HG02884 (cell line): Measurements from ENCODE around the gene GLIS1.
"Not testable (repeated sequence)": the region's sequence is repeated elsewhere in the genome, so short reads cannot be mapped to it uniquely, and the experiment has no call there.

Experiments used
- ATAC-seq: cut with Tn5 transposase; IDR thresholded peaks from one replicate; pipeline ENCODE4 v1.9.1; 2021; ENCODE audit warnings: mild to moderate bottlenecking, moderate library complexity; ENCODE audit not compliant: unreplicated experiment

Gene GLIS1

DNA sequence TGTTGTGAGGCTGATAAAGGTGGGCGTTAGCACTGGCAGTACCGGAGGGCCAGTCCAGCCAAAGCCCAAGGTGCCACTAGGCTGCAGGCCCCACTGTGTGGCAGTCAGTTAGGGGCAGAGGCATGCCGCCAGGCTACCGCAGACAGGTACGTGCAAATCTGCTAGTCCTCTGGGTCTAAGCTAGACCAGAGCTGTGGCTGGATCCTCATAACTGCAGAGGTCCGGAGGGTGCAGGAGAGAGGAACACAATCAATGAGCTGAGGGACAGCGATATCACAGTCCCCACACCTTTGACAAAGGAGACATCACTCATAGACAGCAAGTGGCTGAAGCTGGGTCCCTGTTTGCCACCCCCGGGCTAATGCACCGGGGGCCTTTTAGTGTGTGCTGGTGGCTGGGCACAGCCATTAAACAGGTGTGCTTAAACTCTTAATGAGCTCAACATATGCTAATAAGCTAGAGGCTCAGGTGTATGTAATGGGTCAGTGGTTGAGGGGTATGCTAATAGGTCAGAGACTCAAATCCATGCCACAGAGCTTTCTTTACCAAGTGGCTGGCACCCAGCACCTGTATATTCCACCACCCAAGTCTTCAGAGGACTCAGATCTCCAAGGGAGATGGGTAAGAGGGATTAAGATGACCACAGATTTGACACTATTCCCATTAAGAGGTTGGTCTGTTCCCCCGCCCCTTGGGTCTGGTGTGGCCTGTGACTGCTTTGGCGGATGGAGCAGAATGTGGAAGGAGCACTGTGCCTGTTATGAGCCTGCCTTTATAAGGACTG is 82.0 kb downstream of the GLIS1 start:
- no peak for ATAC-seq

DNA sequence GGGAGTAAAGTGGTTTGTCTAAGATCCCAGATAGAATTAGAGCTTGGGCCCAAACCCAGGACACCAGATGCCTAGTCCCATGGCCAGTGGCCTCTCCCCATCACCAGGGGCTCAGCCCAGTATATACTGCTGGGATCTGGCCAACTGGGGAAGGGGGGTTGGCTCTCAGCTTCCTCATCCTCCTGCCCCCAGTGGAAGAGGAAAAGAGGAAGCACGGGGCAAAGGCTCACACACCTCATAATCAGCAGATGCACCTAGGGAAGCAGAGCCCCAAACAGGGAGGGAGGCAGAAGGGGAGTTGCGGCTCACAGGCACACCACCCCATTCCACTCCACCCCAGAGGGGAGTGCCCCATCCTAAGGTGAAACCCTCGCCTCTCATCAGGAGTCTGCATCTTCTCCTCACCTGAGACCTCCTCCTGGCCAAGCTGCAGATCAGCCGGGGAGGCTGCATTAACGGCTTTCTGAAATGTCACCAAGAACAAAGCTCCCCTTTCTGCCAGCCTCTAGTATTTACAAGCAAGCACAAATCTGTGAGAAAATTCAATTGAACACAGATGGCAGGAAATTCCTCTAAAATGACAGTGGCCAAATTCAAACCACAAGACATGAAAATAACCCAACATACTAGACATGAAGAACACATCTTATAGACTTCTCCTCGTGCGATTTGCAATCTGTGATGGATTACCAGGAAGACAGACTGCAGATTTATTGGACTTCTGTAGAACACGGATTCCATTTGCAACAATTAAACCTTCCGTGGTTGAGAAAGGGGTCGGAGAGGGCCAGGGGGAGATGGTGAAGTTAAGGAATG is 82.8 kb downstream of the GLIS1 start:
- ATAC-seq, result no peak

- no peak for ATAC-seq
These were observed 84.5 kb downstream of the GLIS1 start for GRCh38 chr1:53654216-53655210.

DNA sequence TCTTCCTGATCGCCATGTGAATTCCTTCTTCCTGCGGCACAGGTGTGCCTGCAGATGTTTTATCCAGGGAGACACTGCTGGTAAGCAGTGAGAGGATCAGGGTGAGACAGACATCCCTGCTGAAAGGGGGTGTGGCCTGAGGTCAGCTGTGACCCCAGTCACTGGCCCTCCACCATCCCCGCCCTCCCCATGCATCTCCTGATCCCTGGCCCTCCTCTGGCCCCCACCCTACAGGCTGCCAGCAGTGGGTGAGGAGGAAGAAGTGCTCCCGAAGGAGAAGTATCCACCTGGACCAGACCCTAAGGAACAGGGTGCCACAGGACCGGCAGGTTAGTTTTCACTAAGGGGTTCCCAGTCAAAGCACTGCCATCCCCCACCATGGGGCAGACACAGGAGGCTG is 85.3 kb downstream of the GLIS1 start:
- ATAC-seq, result no peak

DNA sequence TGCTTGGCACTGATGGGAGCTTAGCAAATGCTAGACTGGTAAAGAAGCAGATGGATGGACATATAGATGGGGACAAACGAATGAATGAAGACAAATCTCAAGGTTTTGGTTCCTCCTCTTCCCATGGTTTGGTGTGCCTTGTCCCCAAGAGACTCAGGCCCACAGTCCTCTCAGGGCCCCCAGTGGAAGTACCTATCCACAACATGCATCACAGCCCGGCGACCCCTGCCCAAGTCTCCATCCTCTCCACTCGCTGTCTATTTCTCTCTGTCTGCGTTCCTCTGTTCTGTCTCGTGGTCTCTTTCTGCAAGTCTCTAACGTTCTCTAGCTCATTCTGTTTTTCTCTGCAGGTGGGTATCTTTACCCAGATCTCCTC is 85.8 kb downstream of the GLIS1 start:
- no peak for ATAC-seq

- ATAC-seq, result no peak
These were observed 86.3 kb downstream of the GLIS1 start for GRCh38 chr1:53652441-53653199.

GRCh38 chr1:53651356-53651755 is 87.6 kb downstream of the GLIS1 start:
- no peak for ATAC-seq

DNA sequence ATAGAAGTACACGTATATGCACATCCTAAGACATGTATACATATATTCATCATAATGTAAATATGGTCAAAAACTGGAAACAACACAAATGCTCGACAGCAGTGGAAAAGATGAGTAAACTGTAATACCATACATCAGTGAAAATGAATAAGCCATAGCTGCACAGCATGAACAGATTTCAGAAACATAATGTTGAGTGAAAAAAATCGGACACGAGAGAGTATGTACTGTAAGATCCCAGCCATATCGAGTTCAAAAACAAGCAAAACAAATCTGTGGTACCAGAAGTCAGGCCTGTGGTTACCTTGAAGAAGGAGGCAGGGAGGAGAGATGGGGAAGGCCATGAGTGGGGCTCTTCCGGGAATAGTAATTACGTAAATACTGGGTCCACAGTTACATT is 90.4 kb downstream of the GLIS1 start:
- ATAC-seq, result no peak

DNA sequence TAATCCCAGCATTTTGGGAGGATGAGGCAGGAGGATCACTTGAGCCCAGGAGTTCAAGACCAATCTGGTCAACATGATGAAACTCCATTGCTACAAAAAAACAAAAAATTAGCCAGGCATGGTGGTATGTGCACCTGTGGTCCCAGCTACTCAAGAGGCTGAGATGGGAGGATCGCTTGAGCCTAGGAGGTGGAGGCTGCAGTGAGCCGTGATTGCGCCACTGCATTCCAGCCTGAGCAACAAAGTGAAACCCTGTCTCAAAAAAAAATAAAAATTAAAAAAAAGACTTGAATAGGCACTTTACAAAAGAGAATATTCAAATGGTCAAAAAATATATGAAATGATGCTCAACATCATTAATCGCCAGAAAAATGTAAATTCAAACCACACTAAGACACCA is 91.0 kb downstream of the GLIS1 start:
- ATAC-seq, result not testable (repeated sequence)

GRCh38 chr1:53646732-53647131 is 92.2 kb downstream of the GLIS1 start:
- ATAC-seq, result no peak

DNA sequence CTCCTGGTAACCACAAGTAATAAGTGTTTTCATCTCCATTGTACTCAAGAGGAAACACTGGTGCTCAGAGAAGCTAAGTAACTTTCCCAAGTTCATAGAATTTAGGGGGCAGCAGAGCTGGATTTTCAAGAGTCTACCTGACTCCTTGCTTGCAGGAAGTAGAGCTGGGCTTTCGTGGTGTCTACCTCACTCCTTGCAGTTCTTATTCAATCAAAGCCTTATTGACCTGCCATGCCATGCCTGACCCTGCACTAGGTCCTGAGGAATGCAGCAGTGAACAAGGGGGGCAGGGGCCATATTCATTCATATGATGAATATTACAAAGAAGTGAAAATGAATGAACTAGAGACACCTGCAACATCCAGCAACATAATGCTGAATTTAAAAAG is 93.3 kb downstream of the GLIS1 start:
- no peak for ATAC-seq

DNA sequence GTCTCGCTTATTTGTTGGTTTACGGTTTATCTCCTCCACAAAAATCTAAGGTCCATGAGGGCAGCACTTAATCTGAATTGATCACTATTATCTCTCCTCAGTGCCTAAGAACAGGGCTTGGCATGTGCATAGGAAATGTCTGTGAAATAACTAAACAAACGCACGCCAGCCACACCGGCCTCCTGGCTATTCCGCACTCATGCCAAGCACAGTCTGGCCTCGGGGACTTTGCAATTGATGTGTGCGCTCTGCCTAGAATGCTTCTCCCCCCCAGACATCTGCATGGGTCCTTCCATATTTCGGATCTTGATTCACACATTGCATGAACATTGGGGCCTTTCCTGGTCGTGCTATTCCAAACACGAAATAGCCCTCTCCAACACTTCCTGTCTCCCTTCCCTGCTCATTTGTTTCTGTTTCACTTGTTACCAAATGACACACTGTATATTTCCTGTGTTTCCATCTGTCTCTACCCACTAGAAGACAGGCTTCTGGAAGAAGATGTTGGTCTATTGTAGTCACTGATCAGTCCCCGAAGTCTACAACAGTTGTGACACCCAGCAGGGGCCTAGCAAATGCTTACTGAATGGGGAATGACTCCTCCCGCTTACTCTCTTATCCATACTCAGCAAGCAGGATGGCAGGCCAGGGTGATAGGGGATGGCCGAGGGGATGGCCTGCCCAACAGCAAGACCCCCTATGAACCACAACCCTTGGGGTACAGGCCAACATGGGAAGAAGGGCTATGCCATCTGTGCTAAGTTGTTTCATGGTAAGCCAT is 93.9 kb downstream of the GLIS1 start:
- no peak for ATAC-seq

DNA sequence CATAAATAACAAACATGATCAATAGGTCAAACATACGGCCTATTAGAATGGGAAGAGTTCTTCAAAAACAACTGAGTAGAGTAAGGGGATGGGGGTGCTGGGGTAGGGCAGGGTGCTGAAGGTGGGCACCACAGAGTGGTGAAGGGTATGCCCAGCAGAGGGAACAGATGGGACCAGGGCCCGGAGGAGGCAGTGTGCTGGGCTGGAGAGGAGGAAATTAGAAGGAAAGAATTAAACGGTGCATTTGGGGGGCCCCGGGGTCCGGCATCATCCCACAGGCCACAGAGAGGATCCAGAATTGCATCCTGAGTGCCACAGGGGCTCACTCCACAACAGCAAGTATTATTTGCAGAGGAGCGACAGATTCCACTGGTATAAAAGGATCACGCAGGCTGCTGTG is 94.5 kb downstream of the GLIS1 start:
- no peak for ATAC-seq

DNA sequence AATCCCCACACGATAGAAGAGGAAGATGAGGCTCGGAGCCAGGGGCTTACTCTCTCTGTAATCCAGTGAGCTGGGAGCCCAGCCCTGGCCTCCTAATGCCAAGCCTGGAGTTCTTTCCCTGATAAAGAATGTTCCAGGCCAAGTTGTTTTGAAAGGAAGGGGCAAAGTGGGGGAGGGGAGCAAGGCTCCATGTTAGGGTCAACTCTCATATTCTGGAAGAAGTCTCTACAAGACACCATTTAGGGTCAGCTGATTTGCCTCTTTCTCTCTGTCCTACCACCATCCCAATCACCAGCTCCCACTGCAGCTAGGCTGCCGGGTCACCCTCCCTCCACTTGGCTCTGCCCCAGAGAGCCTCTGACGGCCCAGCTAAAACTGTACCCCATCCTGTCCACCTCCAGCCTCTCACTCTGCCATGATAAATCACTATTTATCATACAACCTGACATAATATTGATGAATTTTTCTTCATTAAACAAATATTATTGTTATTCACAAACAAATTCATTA is 95.0 kb downstream of the GLIS1 start:
- ATAC-seq, result no peak

DNA sequence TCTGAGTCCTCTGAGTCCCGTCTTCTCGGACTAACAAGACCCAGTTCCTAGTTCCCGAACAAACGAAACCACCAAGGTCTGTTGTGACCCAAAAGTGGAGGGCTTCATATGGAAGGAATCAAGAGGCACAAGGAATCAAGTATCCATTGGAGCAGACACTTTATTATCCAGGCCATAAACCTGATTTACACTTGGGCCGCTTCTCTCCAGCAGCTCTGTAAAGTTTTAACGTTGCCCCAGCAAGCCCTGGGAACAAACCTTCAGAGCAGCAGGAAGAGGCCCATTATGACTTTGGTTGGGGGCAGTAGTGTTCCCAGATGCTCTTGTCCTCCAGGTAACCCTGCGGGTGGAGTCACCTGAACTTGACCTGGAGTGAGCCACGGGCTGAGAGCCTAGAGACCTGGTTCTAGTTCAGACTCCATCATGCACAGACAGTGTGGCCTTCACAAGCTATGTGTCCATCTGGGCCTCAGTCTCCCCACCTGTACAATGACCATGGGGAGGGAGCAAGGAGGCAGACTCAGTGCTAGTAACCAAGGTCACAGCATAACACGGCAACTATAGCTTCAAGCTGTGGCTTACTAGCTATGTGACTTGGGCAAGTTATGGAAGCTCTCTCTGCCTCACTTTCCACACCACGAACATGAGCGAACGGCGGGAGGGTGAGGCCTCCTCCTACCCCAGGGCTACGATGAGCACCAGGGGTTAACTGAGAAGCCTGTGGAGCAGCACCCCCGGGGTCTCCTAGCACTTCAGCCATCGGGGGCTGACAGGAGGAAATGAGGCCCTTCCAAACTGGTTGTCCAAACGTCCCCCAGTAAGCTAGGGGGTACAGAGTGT is 95.7 kb downstream of the GLIS1 start:
- no peak for ATAC-seq

GRCh38 chr1:53642607-53643006 is 96.4 kb downstream of the GLIS1 start:
- ATAC-seq, result no peak

DNA sequence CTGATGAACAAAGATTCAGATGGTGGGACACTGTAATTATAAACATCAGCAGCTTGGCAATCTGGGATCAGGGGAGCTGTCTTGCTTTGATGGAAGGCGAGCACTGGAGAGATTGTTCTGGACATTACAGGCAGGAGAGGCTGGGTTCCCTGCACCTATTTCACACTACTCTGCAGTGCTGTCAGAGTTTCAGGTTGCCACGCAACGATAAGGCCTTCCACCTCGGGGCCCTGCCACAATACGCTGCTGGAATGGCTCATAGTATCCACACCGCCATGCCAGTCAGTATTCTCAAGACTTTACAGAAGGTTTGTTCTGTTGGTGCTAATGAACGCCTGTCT is 96.8 kb downstream of the GLIS1 start:
- ATAC-seq, result no peak

DNA sequence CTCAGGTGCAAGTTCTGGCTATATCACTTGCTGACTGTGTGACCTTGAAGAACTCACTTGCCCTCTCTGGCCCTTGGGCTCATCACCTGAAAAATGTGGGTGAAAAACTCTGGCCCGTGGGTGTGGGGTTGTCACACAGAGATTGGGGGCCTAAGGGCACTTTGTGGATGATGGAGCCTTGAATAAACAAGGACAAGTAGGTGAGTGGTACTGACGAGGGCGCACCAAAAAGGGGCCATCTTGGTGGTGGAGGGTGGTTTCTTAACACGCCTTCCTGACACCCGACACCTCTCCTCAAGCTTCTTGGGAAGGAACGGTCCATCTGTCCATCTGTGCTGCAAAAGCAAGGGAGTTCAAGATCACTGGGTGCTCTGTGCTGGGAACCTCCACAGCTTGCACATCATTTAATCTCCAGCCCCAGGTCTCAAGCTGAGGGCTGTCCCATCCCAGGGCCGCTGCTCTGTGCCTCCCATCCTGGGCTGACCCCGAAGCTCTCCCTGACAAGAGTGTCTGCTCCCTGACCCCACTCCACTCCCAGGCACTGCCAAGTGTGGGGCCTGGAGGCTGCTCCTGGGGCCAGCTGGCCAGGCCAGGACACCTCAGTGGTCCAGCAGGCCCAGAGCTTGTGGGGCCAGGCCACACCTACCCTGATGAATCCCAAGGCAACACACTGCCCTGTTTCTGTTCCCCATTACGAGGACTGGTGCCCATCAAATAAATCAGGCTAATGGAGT is 97.3 kb downstream of the GLIS1 start:
- ATAC-seq, result no peak
